Ishikawa (cell line): ENCODE data around the gene MYBPH.

ENCODE experiments used
- EP300 ChIP-seq: IDR thresholded peaks from 2 replicates; pipeline ENCODE4 v1.6.1; 2012; ENCODE audit warnings: borderline replicate concordance
- RAD21 ChIP-seq: IDR thresholded peaks from 2 replicates; pipeline ENCODE4 v1.6.1; 2012; ENCODE audit warnings: low read depth
- TEAD4 ChIP-seq: IDR thresholded peaks from 2 replicates; pipeline ENCODE4 v1.6.1; 2012
- TF ChIP-seq, protein P1 (sequence below): IDR thresholded peaks from 2 replicates; pipeline ENCODE4 v1.6.1; 2012

DNA sequence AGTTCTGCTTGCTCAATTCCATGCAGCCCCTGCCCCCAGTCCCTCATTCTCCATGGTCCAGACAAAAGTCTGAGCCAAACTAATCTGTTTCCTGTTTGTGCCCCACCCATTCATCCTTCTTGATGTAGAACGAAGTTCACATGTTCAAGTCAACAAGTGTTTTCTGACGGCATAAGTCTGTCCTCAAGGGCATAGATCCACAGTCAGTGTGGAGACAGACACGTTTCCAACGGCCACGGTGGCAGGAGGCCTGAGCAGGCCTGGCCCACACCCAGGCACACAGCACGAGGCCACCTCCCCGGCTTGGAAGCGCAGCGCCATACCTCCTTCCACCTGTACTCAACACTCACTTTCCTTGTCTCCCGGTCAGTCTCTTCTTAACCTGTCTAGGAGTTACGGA, 32.0 kb downstream of the MYBPH start:
- TF ChIP-seq EP300 (no peak), TEAD4 (no peak), RAD21 (no peak)
- TF ChIP-seq, protein P1, sequence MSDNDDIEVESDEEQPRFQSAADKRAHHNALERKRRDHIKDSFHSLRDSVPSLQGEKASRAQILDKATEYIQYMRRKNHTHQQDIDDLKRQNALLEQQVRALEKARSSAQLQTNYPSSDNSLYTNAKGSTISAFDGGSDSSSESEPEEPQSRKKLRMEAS = 0 out of 2 replicates have a peak, but pooled peaks have one; percentile 22
